Fibroblast of skin of abdomen (primary cell): ENCODE measurements around the gene FAM131A.

Experiments used
- DNase-seq: peaks from one replicate; pipeline ENCODE4 v3.0.0-alpha.2; 2013

Gene FAM131A

DNA sequence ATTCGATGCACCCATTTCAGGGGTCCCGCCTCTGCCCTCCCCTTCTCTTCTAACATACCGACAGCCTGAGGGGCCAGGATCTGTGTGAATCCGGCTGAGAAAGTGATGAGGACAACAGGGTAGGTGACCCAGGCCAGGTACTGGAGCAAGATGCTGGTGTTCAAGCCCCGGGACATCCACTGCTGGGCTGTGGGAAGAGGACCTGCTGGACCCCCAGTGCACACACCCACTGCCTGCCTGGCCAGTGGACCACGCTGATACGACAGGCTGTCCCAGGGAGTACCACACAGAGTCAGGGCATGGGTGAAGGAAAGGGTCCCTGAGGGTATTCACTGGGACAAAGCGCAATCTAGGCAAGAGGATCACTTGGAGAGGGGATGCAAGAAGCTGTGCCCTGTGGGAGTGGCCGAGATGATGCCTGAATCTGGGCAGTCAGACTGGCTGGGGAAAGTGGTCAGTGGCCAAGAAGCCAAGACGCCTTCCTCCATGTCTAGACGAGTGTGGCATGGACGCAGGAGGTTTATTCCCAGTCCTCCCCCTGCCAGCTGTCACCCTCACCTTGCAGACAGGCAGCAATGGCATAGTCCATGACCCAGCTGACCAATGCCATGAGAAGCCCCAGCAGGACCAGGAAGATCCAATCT, 20.8 kb downstream of the FAM131A start:
- no peak for DNase-seq

DNA sequence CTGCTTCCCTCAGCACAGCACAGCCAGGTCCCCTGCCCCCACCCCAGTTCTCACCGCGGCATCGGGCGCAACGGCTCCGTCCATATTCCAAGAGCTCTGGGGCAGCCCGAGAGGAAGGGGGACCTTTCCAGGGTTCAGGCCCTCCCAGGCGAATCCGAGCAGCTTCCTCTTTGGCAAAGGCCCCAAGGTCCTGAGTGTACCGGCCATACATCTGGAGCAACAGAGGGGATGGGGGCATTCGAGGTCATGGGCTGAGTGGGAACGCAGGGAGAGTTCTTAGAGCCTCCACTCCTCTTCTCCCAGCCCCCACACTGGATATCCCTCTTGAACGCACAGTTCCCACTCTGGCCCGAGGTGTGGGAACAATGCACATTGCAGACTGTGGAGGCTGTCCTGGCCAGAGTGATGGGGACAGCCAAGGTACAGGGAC, 21.5 kb downstream of the FAM131A start:
- no peak for DNase-seq

DNA sequence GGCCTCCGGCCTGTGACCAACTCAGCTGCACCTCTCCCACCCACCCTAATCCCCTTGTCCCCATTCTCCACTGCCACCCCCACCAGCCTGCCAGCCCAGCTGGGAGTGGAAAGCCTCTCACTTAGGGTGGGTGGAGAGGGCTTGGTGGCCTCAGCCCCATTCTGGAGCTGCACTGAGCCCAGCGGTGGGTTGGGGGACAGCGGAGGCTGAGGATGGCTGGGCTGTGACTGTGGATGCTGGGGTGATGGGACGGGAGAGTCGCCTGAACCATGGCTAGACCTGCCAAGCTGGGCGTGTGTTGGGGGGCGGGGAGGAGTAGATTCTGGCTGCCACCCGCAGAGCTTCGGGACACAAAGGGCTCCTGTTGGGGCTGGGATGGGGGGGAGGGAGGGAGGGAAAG, 22.2 kb downstream of the FAM131A start:
- DNase-seq, result no peak

DNA sequence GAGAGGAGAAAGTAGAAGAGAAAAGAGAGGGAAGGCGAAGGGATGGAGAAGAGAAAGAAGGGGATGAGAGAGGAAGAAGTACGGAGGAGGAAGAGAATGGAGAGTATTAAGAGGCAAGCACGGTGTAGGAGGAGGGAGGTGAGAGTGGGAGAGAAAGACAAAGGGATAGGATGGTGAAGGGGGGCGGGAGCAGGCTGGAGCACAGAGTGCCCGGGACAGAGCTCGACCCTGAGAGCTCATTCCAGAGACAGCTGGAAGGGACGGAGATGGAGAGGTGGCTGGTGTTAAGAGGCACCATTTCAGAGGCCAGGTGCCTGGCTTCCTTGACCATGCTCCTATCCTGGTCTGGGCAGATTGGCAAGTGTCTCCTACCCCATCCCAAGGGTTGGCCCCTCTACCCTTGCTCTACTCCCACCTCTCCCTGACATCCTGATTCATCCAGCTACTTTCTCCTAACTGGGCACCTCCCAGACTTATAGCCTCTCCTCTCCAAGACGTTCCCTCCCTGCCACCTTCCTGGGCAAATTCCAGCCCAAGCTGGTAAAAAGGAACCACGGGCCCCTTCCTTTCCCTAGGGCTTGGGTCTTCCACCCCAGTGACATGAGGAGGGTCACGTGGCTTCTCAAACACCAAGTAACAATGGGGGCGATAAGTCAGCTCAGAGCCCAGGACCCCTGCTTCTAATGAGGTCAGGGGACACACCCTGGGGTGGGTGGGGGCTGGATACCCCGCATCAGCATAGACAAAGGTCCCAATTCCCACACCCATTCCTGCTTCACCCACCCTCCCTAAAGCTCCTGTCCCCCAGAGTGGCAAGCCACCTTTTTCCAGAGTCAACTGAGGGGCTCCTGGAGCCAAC, 22.9 kb downstream of the FAM131A start:
- DNase-seq, result no peak

DNA sequence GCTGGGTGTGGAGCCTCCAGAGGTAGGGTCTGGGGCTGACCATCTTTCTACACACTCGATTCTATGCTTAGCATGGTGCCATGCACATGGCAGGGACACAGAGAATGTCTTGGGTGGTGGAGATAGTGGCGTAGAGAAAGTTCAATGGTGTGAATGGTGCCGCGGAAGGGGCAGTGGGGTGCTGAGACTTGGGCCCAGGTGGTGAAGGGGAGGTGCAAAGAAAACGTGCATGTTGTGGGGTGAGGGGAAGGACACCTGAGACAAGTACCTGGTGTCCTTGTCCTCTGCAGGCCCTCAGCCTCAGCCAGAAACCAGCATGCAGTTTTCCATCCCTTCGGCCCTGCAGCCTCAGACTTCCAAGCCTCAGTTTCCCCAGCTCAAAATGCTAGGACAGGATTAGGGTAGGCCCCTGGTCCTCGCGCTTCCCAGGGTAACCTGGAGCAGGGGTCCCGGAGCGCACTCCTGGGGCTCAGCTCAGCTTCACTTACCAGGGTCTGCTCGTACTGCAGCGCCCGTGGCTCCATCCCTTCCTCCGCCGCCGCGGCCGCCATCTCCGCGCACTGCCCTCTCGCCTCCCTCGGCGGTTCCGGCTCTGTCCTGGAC, 23.6 kb downstream of the FAM131A start:
- DNase-seq, result no peak

DNA sequence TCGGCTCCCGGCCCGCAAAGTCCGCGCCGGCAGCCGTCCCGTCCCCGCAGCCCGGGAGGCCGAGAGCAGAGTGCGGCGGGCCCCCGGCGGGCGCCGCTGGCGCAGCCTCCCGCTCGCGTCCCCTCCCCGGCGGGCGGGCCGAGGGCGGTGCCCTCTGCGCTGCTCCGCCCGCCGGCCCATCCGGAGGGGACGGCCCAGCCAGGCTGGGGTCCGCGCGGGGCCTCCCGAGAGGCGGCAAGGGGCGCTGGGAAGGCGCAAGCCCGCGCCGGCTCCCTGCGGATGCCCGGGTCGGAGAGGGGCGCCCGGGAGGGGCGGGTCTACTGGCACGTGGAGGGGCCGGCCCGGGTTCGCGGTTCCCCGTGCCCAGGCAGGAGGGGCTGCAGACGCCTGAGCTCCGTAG, 24.1 kb downstream of the FAM131A start, which contains the start of the genes CLCN2 and POLR2H:
Gene CLCN2 (minus strand): TSS at position 74 of the 400 bp plus-strand sequence. CDS start 126 bp downstream, outside the sequence.
Gene POLR2H (plus strand): TSS at position 179 of the 400 bp plus-strand sequence. CDS start 1,783 bp downstream, outside the sequence.
- DNase-seq, result peak; percentile 64

DNA sequence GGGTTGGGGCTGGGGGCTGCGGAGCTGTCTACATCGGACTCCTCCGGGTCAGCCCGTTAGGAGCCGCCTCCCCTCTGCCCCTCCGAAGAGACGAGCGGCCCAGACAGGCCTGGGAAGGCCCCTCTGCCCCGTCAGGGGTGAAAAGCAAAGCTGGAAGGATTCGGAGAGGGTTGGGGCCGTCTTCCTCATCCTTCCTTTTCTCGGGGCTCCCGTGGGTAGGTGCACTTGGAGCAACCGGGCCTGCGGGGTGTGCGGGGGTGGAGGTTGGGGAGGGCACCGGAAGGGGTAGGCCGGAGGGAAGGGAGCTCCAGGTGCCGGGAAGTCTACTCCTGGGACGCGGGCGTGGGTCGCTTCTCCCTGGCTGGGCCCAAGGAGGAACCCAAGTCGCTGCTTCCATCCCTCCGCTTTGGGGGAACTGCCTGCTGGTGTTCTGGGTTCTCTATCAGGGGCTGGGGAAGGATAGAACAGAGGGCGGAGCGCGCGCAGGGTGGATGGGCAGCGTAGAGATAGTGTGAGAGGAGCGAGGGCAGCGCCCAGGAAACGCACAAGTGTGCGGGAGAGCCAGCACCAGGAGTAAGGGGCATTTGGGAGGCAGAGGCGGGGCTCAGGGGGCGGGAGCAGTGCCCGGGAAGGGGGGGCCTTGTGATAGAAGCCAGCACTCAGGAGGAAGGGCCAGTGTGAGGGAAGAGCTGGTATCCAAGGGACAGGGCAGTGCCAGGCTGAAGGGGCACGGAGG, 24.7 kb downstream of the FAM131A start:
- peak; percentile 37 for DNase-seq

DNA sequence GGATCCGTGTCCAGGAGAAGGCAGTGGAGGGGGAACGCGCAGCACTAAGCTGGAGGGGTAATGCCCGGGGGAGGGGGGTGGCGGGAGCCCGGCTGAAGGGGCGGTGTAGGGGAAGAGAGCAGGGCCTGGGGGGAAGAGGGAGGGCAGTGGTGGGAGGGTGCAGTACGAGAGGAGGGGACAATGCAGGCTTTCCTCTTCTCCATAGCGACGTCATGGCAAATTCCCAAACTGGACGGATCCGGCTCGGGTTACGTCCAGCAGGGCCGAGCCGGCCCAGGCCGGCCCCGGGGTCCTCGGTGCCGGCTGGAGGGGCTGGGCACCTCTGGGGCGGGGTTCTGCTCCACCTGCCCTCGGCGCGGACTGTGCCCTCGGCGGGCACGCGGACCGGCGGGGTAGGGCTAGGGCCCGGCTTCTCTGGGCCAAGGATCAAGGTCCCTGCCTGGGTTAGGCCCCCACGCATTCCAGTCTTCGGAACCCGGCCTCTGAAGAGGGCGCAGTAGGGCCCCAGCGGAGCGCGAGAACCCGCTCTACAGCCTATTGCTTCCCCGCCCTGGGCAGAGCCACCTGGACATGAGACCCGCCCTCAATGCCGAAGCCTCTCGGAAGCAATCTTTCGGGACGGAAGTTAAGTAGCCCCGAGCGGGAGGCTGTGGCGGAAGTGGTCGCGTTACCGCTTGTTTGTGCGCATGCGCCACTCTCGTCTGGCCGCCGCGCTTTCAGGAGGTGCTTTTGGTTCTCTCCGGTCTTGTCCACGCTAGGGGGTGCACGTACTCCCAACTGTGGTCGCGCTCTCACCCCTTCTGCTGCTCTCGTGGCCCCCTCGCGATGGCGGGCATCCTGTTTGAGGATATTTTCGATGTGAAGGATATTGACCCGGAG, 25.5 kb downstream of the FAM131A start:
- peak; percentile 97 for DNase-seq

DNA sequence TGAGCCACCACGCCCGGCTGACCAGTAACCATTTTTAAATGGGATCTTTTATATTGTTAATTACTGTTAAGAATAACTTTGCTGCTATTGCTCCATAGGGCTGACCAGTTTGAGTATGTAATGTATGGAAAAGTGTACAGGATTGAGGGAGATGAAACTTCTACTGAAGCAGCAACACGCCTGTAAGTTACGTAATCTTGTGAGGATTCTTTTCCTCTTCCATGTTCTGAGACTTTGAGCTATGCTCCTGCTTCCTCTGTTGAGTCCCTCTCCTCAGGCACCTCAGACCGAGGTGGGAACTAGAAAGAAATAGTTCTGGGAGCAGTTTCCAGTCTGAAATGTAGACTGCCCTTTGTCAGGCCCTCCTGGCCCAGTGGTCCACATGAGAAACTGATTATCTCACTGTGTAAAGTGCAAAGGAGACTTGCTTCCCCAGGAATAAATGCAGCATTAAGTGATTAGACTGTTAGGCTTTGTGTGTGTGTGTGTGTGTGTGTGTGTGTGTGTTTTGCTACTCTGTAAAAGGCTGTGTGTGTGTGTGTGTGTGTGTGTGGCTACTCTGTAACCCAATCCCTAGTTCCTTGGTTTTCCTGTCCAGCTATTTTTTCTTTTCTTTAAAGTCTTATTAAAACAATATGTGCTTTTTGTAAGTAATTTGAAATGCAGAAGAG, 29.4 kb downstream of the FAM131A start:
- DNase-seq, result peak; percentile 59

DNA sequence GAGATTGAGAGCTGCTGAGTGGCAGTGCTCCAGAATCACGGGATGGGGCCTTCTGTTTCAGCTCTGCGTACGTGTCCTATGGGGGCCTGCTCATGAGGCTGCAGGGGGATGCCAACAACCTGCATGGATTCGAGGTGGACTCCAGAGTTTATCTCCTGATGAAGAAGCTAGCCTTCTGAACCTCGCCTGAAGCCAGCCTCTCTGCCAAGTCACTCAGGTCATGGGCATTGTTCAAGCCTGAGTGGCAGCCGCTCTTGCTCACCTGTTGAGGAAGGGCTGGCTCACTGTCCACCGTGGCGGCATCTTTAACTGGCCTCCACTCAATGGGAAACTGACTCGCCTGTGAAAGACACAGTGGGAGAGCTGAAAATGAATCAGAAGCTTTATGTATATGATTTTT, 30.7 kb downstream of the FAM131A start:
- DNase-seq, result no peak

DNA sequence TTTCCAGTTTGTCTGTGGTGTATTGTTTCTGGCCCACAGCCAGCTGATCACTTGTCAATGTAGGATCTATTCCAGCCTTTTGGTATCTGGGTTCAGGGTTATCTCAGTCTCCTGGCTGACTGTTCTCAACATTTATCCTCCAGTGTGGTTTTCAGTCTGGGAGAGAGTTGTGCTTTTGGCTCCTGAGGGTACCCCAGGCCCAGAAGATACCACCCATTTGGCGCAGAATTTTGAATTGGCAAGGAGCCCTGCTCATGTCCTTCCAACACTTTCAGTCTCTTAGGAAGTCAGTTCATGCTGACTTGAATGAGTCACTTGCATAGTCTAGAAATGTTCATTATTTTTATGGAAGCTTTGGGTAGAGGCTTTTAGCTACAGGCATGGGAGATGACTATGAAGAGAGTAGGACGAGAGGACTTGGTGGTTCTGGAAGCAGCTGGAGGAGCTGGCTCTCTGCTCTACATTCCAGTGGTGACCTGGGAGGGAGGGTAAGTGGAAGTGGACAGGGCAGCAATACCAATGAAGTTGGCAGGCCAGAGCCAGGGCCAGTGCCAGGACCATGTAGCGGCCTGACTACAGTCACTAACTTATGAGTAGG, 31.3 kb downstream of the FAM131A start:
- DNase-seq, result peak; percentile 46

DNA sequence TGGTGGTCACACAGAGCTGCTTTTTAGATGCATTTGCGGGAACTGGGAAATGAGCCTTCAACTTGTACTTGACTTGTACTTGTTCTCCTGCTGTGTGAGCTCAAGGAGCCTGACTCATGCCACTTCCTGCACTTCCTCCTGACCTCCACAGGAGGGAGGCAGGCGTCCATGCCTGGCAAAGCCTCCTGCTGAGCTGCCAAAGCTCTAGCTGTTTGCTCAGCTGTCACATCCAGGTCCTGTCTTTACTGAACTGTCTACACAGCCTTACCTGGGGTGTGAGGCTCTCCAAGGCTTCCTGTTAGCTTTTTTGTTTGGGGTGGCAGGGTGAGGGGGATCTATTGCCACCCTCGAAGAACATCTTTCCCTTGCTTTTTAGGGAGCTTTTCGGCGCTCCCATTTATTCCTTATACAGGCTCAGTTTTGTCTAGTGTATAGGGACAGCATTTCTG, 34.2 kb downstream of the FAM131A start:
- peak; percentile 83 for DNase-seq

DNA sequence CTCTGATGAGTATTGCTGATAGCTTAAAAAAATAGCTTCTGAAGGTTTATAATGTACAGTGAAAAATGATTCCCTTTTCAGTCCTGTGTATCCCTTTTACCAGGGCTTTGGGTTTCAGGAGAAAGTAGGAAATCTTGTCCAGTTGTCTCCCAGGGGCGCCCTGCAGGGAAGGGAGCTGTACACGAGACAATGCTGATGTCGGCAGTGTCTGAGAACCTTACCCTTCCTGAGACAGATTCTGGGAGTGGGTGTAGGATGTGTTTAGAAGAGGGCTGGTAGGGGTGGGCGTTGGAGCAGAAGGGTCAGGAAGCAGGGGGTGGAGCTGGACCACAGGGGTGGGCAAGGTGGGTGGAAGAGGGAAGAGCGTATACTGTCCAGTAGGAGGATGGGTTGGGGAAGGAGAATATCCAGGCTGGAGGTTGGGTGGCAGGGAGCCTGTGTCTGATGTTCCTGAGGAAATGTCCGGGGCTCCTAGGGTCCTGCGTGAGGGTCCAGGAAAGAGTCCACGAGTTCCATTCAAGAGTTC, 35.0 kb downstream of the FAM131A start:
- no peak for DNase-seq

DNA sequence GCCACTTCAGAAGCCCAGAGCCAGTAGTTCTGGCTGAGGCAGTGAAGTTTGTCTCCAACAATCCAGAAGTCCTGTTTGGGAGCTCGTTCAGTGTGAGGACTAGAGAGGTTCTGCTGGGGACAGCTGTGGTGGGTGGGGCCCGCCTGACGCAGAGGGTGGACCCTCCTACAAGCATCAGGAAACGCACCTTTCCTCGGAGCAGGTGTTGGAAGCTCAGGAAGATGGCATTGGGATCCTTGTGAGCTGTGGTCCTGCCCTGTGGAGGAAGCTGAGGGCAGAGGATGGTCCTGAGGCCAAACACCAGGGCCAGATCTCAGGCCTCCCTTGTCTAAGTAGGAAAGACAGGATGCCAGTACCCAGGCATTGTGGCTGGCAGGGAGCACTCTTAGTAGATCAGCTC, 35.5 kb downstream of the FAM131A start:
- DNase-seq, result no peak

DNA sequence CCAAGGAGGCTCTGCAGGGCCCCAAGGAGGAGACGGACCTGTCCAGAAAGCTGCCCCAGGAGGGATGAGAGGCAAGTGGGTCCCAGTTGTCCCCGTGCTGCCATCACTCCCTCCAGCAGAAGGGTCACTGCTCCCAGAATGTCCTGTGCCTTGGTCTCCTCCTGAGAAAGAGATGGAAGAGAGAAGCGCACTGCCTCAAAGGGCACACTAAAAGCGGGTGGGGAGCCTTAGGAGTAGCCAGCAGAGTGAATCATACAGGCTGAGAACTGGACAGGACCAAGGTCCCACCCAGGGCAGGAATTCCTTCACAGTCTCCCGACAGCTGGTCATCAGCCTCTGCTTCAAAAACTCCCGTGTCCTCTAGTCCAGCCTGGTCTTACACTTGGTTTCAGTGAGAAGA, 36.0 kb downstream of the FAM131A start:
- no peak for DNase-seq

DNA sequence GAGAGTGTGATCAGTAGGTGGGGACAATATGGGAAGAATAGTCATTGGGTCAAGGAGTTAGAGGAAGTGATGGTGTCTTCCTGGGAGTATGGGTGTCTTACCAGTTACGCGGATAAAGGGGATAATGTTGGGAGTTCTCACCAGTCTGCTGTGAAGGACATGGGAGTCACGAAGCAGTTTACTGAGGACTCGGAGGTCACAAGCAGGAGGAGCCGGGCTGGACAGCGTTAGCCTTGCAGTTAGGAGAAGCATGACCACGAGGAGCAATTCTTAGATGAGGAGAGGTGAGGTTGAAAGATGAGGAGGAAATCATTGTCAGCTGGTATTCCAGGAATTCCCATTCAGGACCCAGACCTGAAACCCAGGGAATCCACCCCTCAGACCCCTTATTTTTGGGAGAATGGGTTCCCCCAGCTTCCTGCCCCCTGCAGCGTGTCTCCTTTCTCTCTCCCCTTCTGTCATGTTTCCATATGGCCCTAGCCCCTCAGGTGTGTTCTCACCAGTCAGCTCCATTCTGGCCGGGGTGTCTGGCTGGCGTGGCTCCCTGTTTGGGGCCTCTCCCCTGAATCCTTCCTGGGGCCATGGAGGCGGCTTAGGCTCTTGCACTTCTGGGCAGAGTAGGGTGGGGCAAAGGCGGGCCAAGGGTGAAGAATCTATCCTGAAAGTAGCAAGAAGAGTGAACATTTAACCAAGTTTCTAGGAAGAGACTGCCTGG, 38.5 kb downstream of the FAM131A start:
- DNase-seq, result no peak

DNA sequence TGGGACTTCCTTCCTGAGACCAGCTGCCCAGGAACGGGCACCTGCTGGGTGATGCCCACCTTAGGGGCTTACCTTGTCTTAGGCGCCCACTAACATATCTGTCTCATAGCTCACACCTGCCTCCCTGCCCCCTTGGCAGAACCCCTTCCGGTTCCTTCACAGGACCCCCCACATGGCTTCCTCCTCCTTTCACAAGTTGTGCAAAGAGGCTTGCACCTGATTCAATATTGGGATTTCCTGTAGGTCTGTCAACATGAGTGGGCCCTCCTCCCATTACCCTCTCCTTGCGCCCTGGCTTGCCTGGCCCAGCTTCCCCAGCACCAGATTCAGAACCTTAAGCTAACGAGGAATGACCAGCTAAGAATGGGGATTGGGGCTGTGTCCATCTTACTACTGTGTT, 40.0 kb downstream of the FAM131A start:
- DNase-seq, result no peak

DNA sequence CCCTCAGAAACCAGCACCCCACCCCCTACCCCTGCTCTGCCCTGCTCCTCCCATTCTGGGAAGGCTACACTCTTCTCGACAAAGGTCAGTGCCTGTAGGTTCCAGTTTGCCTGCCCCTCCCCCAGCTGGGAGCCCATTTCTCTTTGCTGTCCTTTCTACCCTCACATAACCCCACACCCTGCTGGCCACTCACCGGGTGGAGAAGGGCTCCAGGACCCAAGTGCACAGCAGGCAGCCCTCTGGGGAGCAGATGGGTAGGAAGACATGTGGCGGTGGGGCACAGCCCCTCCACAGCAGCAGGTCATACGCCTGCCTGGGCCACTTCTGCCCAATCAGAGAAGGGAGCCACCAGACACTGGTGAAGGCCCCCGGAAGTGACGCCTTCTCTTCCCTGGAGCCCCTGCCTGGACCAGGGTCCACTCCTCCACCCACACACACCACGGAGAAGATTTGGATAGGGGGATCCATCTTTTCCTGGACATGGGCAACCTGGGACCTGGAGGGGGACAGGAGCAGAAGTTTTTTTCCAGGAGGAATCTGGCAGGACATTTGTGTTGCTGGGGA, 40.6 kb downstream of the FAM131A start, which contains the start of gene THPO:
Gene THPO (minus strand): TSS at position 326 of the 564 bp plus-strand sequence. CDS start 1,948 bp downstream, outside the sequence.
- no peak for DNase-seq
